ENCODE measurements around the gene ANXA2. TPM values are rescaled to one million over a fixed set of nuclear protein-coding genes. Genes with fewer than 3 reads are reported as not detected.
A peak's percentile ranks its signal among the peaks of the same experiment; 100 is the strongest.

The ANXA2 gene
- total RNA-seq, 1 experiment from 2014 or later = 3,100 TPM

GRCh38 chr15:60399931-60400330, 2.1 kb upstream of the ANXA2 start:
- Mint-ChIP-seq H3K27ac (ENCODE audit: unreplicated experiment) (peak overlapping the region; percentile 99), H3K4me1 (ENCODE audit: low read depth, unreplicated experiment) (peaks cover 55% of the 10 kb centered on the region), H3K9me3 (ENCODE audit: low read depth, unreplicated experiment) (no peaks in the 10 kb centered on the region), H3K36me3 (ENCODE audit: insufficient read depth, unreplicated experiment) (peaks cover 50% of the 10 kb centered on the region), H3K4me3 (ENCODE audit: low read depth, unreplicated experiment) (peak overlapping the region; percentile 86), H3K27me3 (ENCODE audit: unreplicated experiment) (peaks cover 13% of the 10 kb centered on the region)
- BruUV-seq (replicated peaks) = no TSS peak
- TF ChIP-seq, protein P1, sequence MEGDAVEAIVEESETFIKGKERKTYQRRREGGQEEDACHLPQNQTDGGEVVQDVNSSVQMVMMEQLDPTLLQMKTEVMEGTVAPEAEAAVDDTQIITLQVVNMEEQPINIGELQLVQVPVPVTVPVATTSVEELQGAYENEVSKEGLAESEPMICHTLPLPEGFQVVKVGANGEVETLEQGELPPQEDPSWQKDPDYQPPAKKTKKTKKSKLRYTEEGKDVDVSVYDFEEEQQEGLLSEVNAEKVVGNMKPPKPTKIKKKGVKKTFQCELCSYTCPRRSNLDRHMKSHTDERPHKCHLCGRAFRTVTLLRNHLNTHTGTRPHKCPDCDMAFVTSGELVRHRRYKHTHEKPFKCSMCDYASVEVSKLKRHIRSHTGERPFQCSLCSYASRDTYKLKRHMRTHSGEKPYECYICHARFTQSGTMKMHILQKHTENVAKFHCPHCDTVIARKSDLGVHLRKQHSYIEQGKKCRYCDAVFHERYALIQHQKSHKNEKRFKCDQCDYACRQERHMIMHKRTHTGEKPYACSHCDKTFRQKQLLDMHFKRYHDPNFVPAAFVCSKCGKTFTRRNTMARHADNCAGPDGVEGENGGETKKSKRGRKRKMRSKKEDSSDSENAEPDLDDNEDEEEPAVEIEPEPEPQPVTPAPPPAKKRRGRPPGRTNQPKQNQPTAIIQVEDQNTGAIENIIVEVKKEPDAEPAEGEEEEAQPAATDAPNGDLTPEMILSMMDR (IDR thresholded peaks at IDR 0.05; ENCODE audit: unreplicated experiment) = no peak
- no peak for DNase-seq
- CTCF ChIA-PET = interaction anchor here (0.9 to 3.2 kb wide), 3 partner anchors 8 to 44 kb away, joined by 4 to 16 read pairs (median 7); no protein-coding TSS in a partner anchor
- intact Hi-C loops (cut with micrococcal nuclease; ENCODE audit: unreplicated experiment) = no loop called here

GRCh38 chr15:60399246-60399915, 1.6 kb upstream of the ANXA2 start:
- intact Hi-C loops (cut with micrococcal nuclease; ENCODE audit: unreplicated experiment) = no loop called here
- Mint-ChIP-seq H3K27me3 (ENCODE audit: unreplicated experiment) (peaks cover 13% of the 10 kb centered on the region), H3K9me3 (ENCODE audit: low read depth, unreplicated experiment) (no peaks in the 10 kb centered on the region), H3K36me3 (ENCODE audit: insufficient read depth, unreplicated experiment) (peaks cover 55% of the 10 kb centered on the region), H3K4me3 (ENCODE audit: low read depth, unreplicated experiment) (peak overlapping the region; percentile 86), H3K27ac (ENCODE audit: unreplicated experiment) (peak overlapping the region; percentile 99), H3K4me1 (ENCODE audit: low read depth, unreplicated experiment) (peaks cover 51% of the 10 kb centered on the region)
- BruUV-seq (replicated peaks) = no TSS peak
- CTCF ChIA-PET = interaction anchor here (0.9 to 3.2 kb wide), 3 partner anchors 9 to 44 kb away, joined by 4 to 16 read pairs (median 7); no protein-coding TSS in a partner anchor
- TF ChIP-seq, protein P1 (IDR thresholded peaks at IDR 0.05; ENCODE audit: unreplicated experiment) = no peak
- no peak for DNase-seq

DNA sequence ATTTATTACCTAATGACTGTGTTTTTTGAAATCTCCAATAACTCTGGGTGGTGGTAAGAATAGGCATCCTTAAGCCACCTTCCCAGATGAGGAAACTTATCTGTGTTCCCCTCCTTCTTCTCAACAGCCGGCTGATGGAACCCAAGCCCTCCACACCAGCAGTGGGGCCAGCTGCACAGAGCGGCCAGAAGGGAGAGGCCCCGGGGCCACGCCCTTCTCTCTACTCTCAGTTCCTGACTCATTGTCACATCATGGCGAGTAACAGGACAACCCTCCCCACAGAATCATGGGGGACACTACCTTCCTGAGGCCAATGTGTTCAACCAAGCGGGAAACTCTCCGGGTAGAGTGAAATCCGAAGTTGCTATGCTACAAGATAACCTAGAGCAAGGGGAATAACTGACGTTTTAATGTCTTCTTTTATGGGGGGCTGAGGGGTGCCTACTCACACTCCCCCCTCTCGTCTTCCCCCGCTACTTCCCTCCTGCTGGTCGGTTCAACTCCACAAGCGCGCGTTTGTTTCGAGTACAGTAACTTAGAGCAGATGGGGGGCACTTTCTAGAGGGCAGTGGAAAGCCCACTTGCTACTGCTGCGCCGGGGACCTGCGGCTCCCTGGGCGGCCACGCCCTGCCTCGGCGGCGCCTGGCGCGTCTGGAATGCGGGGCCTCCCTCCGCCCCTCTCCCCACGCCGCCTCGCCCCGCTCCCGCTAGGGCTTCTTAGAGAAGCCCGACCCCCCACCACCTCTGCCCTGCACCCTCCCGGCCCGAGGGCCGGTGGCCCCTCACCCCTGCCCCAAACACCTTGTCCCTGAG, 621 bp downstream of the ANXA2 start:
- CTCF ChIA-PET = interaction anchor here (3.2 kb wide), 1 partner anchor 11 kb away, joined by 16 read pairs; no protein-coding TSS in a partner anchor
- Mint-ChIP-seq H3K4me3 (ENCODE audit: low read depth, unreplicated experiment) (peak overlapping the region; percentile 86), H3K9me3 (ENCODE audit: low read depth, unreplicated experiment) (no peaks in the 10 kb centered on the region), H3K27ac (ENCODE audit: unreplicated experiment) (peak overlapping the region; percentile 99), H3K36me3 (ENCODE audit: insufficient read depth, unreplicated experiment) (peaks cover 77% of the 10 kb centered on the region), H3K4me1 (ENCODE audit: low read depth, unreplicated experiment) (peaks cover 57% of the 10 kb centered on the region), H3K27me3 (ENCODE audit: unreplicated experiment) (peaks cover 13% of the 10 kb centered on the region)
- intact Hi-C loops (cut with micrococcal nuclease; ENCODE audit: unreplicated experiment) = loop anchor here (1.0 kb wide), 1 partner anchor 11 kb away; no protein-coding TSS in a partner anchor
- TF ChIP-seq, protein P1 (IDR thresholded peaks at IDR 0.05; ENCODE audit: unreplicated experiment) = no peak
- peak; percentile 85 for DNase-seq
- no TSS peak for BruUV-seq (replicated peaks)

GRCh38 chr15:60396560-60396957, 1.2 kb downstream of the ANXA2 start:
- CTCF ChIA-PET = interaction anchor here (1.1 kb wide), 1 partner anchor 22 kb away, joined by 4 read pairs; no protein-coding TSS in a partner anchor
- Mint-ChIP-seq H3K27me3 (ENCODE audit: unreplicated experiment) (peaks cover 13% of the 10 kb centered on the region), H3K4me3 (ENCODE audit: low read depth, unreplicated experiment) (peak overlapping the region; percentile 86), H3K9me3 (ENCODE audit: low read depth, unreplicated experiment) (no peaks in the 10 kb centered on the region), H3K36me3 (ENCODE audit: insufficient read depth, unreplicated experiment) (peaks cover 82% of the 10 kb centered on the region), H3K27ac (ENCODE audit: unreplicated experiment) (peak overlapping the region; percentile 99), H3K4me1 (ENCODE audit: low read depth, unreplicated experiment) (peaks cover 59% of the 10 kb centered on the region)
- intact Hi-C loops (cut with micrococcal nuclease; ENCODE audit: unreplicated experiment) = loop anchor here (1.0 kb wide), 1 partner anchor 12 kb away; no protein-coding TSS in a partner anchor
- DNase-seq = no peak
- BruUV-seq (replicated peaks) = no TSS peak
- TF ChIP-seq, protein P1 (IDR thresholded peaks at IDR 0.05; ENCODE audit: unreplicated experiment) = no peak
